Measurements from ENCODE around the gene AAK1.

AAK1 gene

GRCh38 chr2:69501301-69501700 is 142.2 kb downstream of the AAK1 start:
- POLR2A ChIA-PET (ENCODE audit: low non-redundant PET), result no interaction called here
- no peak overlapping the region for H3K27ac ChIP-seq
- TF ChIP-seq CTCF (conservative IDR thresholded peaks at IDR 0.05; ENCODE audit: low read depth), result no peak

GRCh38 chr2:69499966-69500365 is 143.6 kb downstream of the AAK1 start:
- no peak for TF ChIP-seq CTCF (conservative IDR thresholded peaks at IDR 0.05; ENCODE audit: low read depth)
- ChIA-PET CTCF (interaction anchor here (0.9 kb wide), 1 partner anchor 26 kb away, joined by 3 read pairs; no protein-coding TSS in a partner anchor), POLR2A (ENCODE audit: low non-redundant PET) (no interaction called here)
- no peak overlapping the region for H3K27ac ChIP-seq
- no peak for DNase-seq (ENCODE audit: low spot score)

More at GRCh38 chr2:69501301-69501700, 142.2 kb downstream of the AAK1 start:
- no peak for DNase-seq (ENCODE audit: low spot score)
- CTCF ChIA-PET, result interaction anchor here (0.7 kb wide), 1 partner anchor 147 kb away, joined by 4 read pairs; no protein-coding TSS in a partner anchor

- H3K27ac ChIP-seq, result no peak overlapping the region
- no peak for DNase-seq (ENCODE audit: low spot score)
- CTCF ChIA-PET, result no interaction called here
- POLR2A ChIA-PET (ENCODE audit: low non-redundant PET), result no interaction called here
- TF ChIP-seq CTCF (conservative IDR thresholded peaks at IDR 0.05; ENCODE audit: low read depth), result no peak
Observed at GRCh38 chr2:69499242-69499641, 144.3 kb downstream of the AAK1 start.

- TF ChIP-seq CTCF (conservative IDR thresholded peaks at IDR 0.05; ENCODE audit: low read depth), result no peak
- CTCF ChIA-PET, result no interaction called here
- POLR2A ChIA-PET (ENCODE audit: low non-redundant PET), result no interaction called here
- no peak for DNase-seq (ENCODE audit: low spot score)
- no peak overlapping the region for H3K27ac ChIP-seq
Observed at GRCh38 chr2:69495861-69496260, 147.7 kb downstream of the AAK1 start.

GRCh38 chr2:69495008-69495407 is 148.5 kb downstream of the AAK1 start:
- CTCF ChIA-PET, result no interaction called here
- POLR2A ChIA-PET (ENCODE audit: low non-redundant PET), result no interaction called here
- DNase-seq (ENCODE audit: low spot score), result no peak
- no peak overlapping the region for H3K27ac ChIP-seq
- TF ChIP-seq CTCF (conservative IDR thresholded peaks at IDR 0.05; ENCODE audit: low read depth), result no peak

GRCh38 chr2:69494126-69494525 is 149.4 kb downstream of the AAK1 start:
- ChIA-PET CTCF (no interaction called here), POLR2A (ENCODE audit: low non-redundant PET) (no interaction called here)

More at GRCh38 chr2:69494126-69494525, 149.4 kb downstream of the AAK1 start:
- no peak for TF ChIP-seq CTCF (conservative IDR thresholded peaks at IDR 0.05; ENCODE audit: low read depth)
- DNase-seq (ENCODE audit: low spot score), result no peak
- no peak overlapping the region for H3K27ac ChIP-seq
